ENCODE measurements around the gene SLC22A12.
A peak's percentile ranks its signal among the peaks of the same experiment; 100 is the strongest.

DNA sequence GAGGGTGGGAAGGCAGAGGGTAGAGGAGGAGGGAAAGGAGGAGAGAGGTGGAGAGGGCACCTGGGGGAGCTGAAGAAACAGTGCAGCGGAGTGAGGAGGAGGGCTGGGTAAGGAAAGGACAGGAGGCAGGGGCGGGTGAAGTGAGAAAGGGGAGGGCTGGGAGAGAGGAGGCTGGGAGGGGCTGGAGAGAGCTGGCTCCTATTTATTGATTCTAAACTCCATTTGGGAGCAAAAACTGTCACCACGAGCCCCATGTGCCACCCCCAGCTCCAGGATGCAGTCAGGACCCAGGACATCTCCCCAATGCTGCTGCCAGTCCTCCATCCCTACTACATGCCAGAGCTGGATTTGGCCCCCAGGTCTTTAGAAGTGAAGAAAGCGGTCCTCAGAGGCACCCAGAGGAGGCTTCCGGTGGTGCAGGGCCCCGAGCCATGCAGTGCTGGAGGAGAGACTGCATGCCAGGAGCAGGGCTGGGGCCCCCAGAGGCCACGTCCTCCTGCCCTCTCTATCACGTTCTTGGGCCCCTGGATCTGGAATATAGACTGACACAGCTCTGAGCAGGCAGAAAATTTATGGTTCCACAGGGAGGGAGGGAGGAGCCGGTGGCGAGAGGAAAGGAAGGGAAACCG, 53.7 kb downstream of the SLC22A12 start:
- TF ChIP-seq, protein P1, sequence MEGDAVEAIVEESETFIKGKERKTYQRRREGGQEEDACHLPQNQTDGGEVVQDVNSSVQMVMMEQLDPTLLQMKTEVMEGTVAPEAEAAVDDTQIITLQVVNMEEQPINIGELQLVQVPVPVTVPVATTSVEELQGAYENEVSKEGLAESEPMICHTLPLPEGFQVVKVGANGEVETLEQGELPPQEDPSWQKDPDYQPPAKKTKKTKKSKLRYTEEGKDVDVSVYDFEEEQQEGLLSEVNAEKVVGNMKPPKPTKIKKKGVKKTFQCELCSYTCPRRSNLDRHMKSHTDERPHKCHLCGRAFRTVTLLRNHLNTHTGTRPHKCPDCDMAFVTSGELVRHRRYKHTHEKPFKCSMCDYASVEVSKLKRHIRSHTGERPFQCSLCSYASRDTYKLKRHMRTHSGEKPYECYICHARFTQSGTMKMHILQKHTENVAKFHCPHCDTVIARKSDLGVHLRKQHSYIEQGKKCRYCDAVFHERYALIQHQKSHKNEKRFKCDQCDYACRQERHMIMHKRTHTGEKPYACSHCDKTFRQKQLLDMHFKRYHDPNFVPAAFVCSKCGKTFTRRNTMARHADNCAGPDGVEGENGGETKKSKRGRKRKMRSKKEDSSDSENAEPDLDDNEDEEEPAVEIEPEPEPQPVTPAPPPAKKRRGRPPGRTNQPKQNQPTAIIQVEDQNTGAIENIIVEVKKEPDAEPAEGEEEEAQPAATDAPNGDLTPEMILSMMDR (IDR thresholded peaks at IDR 0.05; ENCODE audit: low read depth, low read length), result peak; percentile 46
- TF ChIP-seq POLR2A (IDR thresholded peaks at IDR 0.05; ENCODE audit: extremely low read depth, insufficient read length) (no peak), MYC (IDR thresholded peaks at IDR 0.05; ENCODE audit: low read depth, low read length) (no peak)
- TF ChIP-seq, protein P2, sequence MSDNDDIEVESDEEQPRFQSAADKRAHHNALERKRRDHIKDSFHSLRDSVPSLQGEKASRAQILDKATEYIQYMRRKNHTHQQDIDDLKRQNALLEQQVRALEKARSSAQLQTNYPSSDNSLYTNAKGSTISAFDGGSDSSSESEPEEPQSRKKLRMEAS (IDR thresholded peaks at IDR 0.05; ENCODE audit: low read depth, low read length), result no peak

All from NB4 (cell line).